HG03575 (cell line): ENCODE results near the gene ELP5.
"Not testable (repeated sequence)": the region's sequence is repeated elsewhere in the genome, so short reads cannot be mapped to it uniquely, and the experiment has no call there.

Experiments
- ATAC-seq: cut with Tn5 transposase; IDR thresholded peaks from one replicate; pipeline ENCODE4 v1.9.1; 2021; ENCODE audit not compliant: unreplicated experiment, insufficient number of reproducible peaks, low FRiP score; ENCODE audit errors: extremely low read depth

ELP5 gene

DNA sequence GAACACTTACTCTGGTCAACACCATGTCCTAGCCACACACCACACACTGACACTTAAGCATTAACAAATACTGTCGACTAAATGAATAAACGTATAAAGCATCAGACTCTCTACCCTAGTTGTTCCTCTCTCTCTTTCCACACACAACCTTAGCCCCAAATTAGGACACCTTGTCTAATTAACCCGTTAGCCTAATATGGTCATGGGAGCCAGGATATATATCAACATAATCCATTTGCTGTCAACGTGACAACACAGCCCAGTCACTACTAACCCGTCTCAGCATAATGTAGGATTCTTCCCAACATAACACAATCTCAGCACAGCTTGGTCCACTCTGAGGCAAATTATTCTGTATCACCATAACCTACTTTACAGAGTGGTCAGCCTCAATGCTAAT, 19.9 kb upstream of the ELP5 start:
- ATAC-seq = no peak

DNA sequence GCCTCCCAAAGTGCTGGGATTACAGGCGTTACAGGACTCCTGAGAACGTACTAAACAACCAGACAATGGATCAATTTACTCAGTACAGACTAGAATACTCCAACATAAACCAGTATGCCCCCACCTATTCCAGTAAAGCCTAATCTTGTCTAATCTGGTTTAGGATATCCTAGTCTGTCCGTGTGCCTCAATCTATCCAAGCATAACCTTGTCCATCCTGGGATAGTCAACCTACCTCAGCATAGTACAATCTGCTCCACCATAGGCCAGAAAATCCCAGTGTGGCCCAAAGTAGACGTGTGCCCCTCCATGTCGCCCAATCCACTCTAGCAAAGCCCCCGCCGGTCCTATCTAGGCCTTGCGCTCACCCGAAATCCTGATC, 18.3 kb upstream of the ELP5 start:
- no peak for ATAC-seq

DNA sequence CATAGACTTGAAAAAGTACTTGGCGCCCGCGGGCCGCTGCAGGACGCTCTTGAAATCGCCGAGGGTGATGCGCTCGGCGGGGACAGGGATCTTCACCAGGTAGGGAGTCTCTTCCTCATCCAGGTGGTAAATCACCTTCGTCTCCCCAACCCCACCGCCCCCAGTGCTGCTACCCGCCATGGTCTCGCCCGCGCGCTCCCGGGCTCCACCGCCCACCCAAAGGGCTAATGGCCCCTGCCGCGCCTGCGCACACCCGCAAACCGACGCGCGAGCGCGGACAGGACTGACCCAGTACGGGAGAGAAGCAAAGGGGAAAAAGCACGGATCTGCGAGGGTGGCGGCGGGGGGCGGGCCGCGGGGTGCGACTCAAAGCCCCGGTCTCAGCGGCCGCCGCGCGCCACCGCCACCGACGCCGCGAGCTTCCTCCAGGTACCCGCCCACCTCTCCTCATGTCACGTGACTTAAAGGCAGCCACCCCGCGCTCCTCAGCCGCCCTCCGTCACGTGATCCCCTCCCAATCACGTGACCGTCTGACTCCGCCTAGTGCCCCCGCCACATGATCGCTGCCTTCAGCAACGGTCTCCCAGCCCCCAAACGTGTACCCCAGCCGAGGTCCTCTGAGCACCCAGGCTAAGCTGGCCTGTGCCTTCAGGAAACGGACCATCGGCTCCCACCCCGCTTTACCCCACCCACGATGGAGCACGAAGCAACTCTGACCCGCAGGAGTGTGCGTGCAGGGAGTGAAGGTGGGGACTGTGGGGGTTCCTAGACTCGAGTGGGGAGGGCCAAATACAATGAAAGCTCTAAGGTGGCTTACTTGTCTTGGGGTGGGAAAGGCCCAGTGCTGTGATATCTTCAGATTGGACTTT, 17.7 kb upstream of the ELP5 start, which contains the start of gene DVL2:
TSS of gene DVL2 (minus strand) at position 435 of the 869 bp plus-strand sequence. CDS start at position 180, 255 bp downstream.
- ATAC-seq = no peak

DNA sequence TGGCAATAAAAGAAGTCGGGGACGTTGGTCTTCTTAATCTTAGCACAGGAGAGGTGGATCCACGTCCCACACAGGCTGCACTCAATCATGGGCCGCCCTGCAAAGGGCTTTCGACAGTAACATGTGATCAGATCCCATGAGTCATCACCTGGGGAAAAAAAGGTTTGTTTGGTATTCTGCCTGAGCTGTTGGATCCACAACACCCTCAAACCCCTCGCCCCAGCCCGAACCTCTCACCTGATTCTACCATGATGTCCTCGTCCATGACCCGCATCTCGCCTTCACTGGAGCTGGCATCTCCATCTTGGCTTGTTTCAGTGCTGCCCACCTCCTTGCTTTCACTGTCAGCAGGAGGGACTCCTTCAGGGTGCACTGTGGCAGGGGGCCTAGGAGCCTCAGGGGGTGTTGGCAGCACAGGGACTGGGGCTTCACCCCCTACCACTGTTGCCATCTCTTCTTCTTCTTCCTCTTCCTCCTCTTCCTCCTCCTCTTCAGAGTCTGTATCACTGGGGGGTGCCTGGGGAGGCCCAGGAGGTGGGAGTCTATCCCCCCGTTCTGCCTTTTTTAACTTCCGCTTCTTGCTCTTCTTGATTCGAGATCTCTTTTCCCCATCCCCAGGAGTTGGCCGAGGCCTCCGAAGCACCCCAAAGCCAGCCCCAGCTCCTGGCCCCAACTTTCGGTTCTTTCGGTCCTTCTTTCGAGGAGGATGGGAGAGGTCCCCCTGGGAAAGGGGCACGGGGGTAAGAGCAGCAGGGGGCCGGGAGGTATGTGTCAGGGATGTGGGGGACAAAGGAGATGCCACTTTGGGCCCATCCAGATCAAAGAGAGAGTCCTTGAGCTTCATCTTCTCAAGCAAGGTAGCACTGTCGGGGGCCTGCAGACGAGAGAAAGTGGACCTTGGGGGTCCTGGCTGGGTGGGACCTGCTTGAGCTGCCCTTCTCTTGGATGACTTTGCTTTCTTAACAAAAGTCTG, 16.0 kb upstream of the ELP5 start:
- ATAC-seq = no peak

DNA sequence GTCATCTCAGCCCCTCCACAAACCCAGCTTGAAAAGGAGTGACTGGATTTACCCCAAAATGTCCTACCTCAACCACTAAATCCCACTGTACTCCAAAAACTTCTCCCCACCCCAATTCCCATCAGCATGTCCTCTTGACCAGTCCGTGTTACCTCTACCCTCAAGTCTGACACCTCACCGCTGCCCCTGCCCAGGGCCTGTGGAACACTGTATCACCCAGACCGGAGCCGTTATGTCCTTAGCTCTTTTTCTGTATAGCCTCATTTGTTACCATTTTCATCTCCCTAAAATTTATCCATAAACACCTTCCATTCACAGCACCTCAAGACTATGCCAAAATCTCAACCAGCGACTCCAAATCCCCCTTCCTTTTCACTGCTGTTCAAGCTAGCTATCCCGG, 15.2 kb upstream of the ELP5 start:
- ATAC-seq = no peak

DNA sequence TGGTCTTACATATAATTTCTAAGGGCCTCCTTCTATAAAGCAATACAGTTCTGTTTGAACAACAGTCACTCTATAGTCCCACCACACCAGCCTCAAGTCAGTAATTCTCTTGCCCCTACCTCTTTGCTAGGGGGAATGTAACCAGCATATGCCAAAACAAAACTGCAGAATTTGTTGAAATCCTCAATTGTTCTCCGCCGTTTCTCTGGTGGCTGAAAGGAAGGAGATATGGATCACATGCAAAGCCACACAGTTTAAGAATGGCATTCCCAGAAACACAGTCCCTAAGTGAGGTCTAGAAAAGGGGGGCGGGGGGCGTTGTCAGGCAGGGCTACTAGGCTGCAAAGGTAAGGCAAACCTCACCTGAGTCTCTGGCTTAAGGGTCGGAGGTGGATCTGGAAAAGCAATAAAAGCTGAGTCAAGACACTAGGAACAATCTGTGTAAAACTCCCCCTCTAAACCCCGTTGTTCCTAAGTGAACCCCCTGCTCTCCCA, 14.7 kb upstream of the ELP5 start:
- no peak for ATAC-seq

DNA sequence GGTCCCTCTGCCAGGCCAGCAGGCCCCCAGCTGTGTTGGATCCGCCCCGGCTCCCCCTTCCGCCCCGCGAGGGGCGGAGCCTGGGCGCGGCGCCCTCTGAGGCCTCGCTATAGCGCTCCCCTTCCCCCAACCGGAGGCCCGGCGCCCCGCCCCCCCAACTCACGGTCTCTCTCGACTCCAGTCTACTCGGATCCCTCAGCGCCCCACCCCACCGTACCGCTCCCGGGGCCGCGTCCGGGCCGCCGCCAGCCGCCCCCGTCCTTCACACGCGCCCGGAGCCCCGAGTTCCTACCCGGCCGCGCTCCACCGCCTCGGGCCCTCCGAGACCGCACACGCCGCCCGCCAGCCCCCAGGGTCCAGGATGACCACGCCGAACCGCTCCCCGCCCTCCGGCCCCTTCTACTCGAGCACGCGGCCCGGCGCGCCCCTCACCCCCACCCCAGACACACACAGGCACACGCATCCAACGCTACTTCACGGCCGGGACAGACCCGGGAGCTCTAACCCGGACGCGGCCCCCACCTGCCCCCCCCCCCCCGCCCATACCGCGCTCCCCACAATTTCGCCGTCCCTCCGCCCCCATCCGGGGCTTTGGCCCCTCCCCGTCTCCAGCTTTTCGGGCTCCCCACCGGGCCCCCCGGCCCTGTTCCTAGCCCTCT, 14.1 kb upstream of the ELP5 start:
- no peak for ATAC-seq

DNA sequence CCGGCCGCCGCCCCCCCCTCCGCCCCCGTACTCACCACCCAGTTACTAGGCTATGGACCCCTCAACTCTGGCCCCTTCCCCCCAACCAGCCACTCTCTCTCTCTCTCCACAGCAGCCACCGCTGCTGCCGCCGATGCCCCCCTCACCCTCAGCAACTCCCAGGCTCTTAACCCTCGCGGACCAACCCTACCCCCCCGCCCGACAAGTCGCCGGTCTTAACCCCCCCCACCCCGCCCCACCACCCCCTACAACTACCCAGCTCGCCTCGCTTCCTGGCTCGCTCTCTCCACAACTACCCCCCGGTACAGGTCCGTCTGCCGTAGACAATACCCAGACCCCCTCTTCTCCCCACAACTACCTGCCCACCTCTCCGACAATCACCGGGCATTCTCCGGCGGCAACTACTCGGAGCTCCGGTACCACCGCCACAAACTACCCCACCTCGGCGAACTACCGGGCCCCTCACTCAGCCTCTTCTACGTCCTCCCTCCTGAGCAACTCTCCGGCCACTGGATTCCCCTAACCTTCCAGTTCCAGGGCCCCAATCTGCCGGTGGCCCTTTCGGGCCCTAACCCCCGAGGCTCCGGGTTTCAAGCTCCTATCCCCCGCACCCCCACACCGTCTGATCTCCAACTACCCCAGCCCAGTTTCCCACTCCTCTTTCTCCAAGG, 13.5 kb upstream of the ELP5 start:
- ATAC-seq = no peak

DNA sequence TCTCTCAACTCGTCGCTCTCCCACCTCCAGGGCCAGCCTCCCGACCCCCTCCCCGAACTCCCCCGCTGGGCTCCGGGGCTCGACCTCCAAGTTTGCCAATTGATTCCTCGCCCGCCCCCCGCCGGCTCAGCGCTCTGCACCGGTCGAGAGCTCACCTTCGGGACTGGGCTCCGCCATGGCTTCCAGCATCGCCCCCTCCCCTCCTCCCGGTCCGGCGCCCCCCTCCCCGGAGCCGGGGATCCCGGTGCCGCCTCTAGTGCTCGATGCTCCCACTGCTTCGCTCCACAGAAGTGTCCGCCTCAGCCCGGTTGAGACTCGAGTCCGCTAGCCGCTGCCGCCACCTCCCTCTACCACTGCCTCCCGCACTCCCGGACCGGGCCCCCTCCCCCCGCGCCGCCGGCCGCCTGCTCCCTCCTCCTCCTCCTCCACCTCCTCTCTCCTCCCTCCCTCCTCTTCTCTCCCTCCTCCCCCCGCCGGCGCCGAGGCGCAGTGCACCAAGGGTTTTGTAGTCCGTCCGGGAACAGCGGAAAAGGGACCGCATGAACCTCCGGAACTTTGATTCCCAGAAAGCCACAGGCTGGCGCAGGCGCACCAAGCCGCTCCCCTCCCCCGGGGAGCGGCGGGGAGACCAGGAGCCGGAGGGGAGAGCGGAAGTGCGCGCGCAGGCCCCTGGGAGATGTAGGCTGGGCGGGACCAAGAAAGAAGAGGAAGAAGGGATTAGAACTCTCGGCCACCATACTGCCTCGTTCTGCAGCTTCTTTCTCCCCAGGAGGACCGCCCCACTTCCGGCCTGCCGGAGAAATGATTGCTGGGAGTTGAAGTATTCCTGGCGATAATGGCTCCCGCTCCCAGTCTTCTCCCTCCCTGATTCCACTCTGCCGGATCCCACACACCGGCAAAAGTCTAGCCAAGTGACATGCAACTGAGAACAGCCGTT, 12.7 kb upstream of the ELP5 start, which contains the start of gene PHF23:
TSS of gene PHF23 (minus strand) at position 367 of the 937 bp plus-strand sequence. CDS start at position 189, 178 bp downstream.
- ATAC-seq = no peak

DNA sequence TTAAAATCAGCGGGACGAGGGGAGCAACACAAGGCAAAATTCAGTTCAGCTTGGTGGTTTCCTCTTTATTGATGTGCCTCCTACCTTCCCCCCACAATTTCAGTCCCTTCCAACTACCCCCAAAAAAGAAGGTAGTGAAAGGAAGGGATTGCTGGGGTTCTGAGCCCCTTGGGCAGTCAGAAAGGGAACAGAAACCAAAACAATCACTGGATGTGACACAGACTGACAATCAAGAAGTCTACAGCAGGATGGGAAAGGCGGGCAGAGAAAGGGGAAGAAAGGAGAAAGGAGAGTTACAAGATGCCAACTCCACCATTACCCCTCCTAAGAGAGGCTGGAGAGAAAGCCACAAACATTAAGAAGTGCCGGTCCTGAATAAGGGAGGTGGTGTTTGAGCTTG, 11.6 kb upstream of the ELP5 start:
- no peak for ATAC-seq

DNA sequence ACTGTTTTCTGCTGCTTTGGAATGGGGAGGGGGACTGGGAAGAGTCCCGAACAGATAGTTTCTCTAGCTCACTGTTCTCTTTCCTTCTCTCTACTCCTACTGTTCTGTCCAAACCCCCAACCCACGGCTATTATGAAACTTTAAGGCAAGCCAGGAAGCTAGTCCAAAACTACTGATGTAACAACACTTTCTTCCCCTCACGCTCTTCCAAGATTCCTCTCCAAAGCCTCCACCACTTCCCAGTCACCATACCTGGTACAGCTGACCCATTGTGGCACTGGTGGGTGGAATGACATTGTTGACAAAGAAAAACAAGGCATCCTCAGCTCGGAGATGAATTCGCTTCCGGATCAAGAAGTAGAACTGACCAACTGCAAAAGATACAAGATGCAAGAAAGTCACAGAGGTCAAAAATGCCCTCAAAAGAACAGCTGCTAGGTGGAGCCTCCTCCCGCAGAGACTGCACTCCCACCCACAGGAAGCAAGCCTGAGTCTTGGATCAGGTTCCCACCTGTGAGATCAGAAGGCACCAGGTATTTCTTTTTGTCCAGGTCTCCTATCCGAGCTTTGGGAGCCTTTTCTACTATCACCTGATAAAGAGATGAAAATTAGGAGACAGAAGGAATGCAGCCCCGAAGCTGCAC, 10.8 kb upstream of the ELP5 start:
- no peak for ATAC-seq

DNA sequence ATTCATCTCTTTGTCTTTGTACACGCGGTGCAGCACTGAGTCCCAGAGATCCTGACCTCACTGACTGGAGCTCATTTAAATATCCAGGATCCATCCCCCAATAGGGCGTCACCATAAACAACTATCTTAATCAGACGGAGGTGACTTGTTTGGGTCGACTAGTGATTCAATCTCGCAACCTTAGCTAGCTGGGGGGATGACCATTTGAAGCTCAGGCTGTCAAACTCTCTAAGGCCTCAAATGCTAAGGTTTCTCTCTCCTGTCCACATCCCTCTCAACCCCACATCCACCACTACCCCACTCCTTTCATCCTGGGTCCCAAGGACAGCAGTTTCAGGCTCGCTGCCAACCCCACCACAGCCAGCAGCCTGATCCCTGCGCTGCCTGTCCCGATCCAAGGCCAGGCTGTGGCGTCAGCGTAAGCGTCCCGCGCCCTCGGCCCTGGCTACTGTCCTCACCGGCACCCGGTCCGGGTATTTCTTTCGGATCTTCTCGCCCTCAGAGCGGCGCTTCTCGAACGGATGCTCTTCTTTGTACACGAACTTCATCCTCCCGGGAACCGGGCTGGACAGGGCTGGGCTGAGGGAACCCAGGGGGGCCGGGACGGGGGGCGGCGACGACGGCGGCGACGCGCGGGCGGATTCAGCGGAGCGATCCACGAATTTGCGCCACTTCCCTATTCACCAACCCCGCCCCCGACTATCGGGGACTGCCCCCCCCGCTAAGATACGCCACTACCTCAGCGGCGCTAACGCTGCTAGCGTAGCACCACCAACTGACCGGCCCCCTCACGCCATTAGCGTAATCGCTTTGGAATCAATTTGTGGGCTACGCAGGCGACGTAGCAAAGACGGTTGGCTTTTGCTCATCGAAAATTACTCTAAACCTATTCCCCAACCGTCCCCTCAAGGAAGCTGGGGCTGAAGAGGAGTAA, 10.0 kb upstream of the ELP5 start, which contains the start of gene GABARAP:
TSS of gene GABARAP (minus strand) at position 667 of the 934 bp plus-strand sequence. CDS start at position 548, 119 bp downstream.
- ATAC-seq = no peak

DNA sequence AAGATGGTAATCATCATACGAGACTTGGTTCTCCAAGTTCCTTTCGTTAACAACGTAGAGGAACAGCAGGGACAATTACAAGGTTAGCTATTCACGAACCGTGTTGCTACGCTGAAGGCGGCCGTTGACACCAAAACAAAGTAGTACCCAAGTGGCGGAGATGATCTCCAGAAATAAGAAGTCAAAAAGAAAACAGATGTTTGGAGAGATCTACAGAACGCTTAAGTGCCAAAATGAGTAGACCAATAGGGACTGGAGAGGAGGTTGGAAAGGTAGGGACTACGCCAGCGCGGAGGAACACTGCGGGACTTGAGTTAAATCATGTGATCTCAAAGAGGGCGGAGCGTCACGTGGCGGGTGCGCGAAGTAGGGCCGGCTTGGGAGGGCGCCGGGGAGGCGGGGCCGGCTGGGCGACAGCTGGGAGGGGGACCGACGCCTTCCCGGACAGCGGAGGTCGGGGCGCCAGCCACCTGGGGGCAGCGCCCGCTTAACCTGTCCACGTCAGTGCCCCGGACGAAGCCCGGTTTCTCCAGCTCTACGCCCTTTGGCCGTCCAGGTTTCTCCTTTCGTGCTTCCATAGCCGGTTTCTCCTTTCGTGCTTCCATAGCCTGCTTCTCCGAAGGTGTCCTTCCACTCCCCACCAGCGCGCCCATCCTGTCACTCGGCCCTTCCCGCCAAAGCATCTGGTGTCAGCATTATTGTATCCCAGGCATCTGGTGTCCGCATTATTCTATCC, 9.1 kb upstream of the ELP5 start:
- no peak for ATAC-seq

DNA sequence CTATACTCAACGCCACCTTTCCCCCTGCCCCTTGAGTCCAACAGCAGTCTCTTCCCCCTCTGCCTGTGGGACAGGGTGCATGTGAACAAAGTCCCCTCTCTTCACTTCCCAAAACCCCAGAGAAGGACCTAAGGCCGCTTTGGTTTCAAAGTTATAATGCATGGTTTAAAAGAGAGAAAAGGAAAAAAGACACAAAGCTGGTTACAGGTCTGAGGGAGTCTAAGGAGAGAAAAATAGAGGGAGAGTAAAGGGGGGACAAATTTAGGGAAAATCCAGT, 8.6 kb upstream of the ELP5 start:
- ATAC-seq = no peak

DNA sequence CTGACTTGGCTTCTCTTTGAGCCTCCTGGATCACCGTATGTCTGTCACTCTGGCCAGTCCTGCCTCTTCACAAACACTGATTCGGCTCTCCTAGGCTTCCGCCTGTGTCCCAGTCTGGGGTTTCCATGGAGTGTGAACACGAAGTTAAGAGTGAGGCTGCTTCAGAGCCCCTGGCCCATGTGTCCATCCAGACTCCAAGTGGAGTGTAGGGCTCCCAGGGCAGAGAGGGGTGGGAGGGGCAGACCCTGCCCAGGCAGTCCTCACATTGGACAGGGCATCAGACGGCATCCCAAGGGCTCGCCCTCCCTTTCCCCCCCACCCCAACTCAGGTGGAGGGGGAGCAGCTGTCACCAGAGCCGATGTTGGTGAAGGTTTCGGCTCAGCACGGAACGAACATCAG, 8.2 kb upstream of the ELP5 start:
- not testable (repeated sequence) for ATAC-seq

DNA sequence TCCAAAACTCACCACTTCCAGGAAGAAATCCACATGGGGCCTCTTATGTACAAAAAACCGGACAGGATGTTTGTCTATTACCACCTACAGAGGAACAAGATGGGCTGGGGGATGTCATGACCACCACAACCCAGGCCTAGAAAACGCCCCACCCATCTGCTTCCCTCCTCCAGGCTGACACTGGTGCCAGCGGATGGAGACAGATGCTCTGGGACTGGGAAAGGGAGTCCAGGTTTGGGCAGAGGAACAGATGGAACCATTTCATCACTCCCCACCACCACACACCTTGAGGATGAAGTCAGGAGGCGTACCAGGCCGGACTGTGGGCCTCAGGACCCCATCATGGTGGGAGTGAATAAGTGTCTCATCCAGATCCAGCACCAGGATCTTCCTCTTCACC, 5.2 kb upstream of the ELP5 start:
- ATAC-seq = no peak
